ENCODE measurements around the gene TMEM273.

TMEM273 gene

GRCh38 chr10:49135575-49136313, 52.4 kb downstream of the TMEM273 start:
- Mint-ChIP-seq H3K36me3 (ENCODE audit: low read depth) (no peaks in the 10 kb centered on the region), H3K4me3 (no peak overlapping the region), H3K4me1 (peaks cover 47% of the 10 kb centered on the region), H3K27me3 (ENCODE audit: low read depth) (peaks cover 7% of the 10 kb centered on the region), H3K27ac (peak overlapping the region in 2 of 3 experiments; percentile 33 to 39), H3K9me3 (peaks cover 10% of the 10 kb centered on the region)
- no peak for TF ChIP-seq CTCF (IDR thresholded peaks at IDR 0.05; ENCODE audit: unreplicated experiment in 3 of 3)

- peak overlapping the region in 1 of 3 experiments; percentile 32 for H3K27ac Mint-ChIP-seq
- no peak overlapping the region for H3K4me3 Mint-ChIP-seq
- H3K27me3 Mint-ChIP-seq (ENCODE audit: low read depth), result peaks cover 7% of the 10 kb centered on the region
- TF ChIP-seq CTCF (IDR thresholded peaks at IDR 0.05; ENCODE audit: unreplicated experiment in 3 of 3), result no peak
- H3K36me3 Mint-ChIP-seq (ENCODE audit: low read depth), result no peaks in the 10 kb centered on the region
- H3K9me3 Mint-ChIP-seq, result peaks cover 11% of the 10 kb centered on the region
- H3K4me1 Mint-ChIP-seq, result peaks cover 49% of the 10 kb centered on the region
Observed at GRCh38 chr10:49134327-49134726, 53.9 kb downstream of the TMEM273 start.

DNA sequence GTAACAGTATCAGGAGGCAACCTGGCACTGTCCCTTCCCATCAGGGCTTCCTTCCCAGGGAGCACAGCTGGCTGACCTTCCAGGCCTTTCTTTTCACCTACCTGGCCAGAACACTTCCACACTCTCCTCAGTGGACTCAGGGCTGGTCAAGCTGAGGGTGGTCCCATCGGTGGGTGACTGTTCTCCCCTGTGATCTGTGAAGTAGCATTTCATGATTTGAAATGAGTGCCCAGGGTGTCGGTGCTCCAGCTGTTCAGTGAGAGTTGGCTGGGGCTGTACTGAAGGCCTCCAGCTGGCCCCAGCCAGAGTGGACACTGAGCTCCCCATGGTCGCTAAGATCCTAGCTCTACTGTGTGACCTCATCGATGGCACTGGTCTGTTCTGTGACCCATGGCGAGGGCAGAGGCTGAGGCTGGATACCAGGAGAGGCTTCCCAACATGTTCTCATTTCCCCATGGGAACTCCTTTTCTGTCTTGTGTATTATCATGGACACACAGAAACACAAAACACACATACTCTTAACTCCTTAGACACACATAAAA, 54.4 kb downstream of the TMEM273 start, which contains the start of gene FAM170B:
TSS of gene FAM170B (minus strand) at position 316 of the 543 bp plus-strand sequence. CDS start at position 213, 103 bp downstream.
- no peak within 1 kb of the TSS for H3K4me3 Mint-ChIP-seq
- no peaks in the 10 kb centered on the region for H3K36me3 Mint-ChIP-seq (ENCODE audit: low read depth)
- H3K27me3 Mint-ChIP-seq (ENCODE audit: low read depth), result peaks cover 7% of the 10 kb centered on the region
- TF ChIP-seq CTCF (IDR thresholded peaks at IDR 0.05; ENCODE audit: unreplicated experiment in 3 of 3), result no peak
- peaks cover 49% of the 10 kb centered on the region for H3K4me1 Mint-ChIP-seq
- H3K9me3 Mint-ChIP-seq, result peaks cover 13% of the 10 kb centered on the region
- peak within 1 kb of the TSS in 1 of 3 experiments; percentile 32 for H3K27ac Mint-ChIP-seq

- no peak overlapping the region for H3K4me3 Mint-ChIP-seq
- TF ChIP-seq CTCF (IDR thresholded peaks at IDR 0.05; ENCODE audit: unreplicated experiment in 3 of 3), result no peak
- no peaks in the 10 kb centered on the region for H3K36me3 Mint-ChIP-seq (ENCODE audit: low read depth)
- H3K9me3 Mint-ChIP-seq, result peaks cover 17% of the 10 kb centered on the region
- no peak overlapping the region for H3K27ac Mint-ChIP-seq
- peaks cover 54% of the 10 kb centered on the region for H3K4me1 Mint-ChIP-seq
- H3K27me3 Mint-ChIP-seq (ENCODE audit: low read depth), result peaks cover 7% of the 10 kb centered on the region
Observed at GRCh38 chr10:49132362-49132737, 55.8 kb downstream of the TMEM273 start.

- Mint-ChIP-seq H3K9me3 (peaks cover 14% of the 10 kb centered on the region), H3K27me3 (ENCODE audit: low read depth) (peaks cover 4% of the 10 kb centered on the region), H3K4me3 (no peak overlapping the region), H3K27ac (peak overlapping the region in 2 of 3 experiments; percentile 25 to 73), H3K4me1 (peaks cover 54% of the 10 kb centered on the region), H3K36me3 (ENCODE audit: low read depth) (no peaks in the 10 kb centered on the region)
- no peak for TF ChIP-seq CTCF (IDR thresholded peaks at IDR 0.05; ENCODE audit: unreplicated experiment in 3 of 3)
Observed at GRCh38 chr10:49131507-49132361, 56.5 kb downstream of the TMEM273 start.

Data from nephron (organoid).